HFF-Myc (cell line): ENCODE data around the gene METTL3.

Experiments used
- DNase-seq: peaks from one replicate; pipeline ENCODE4 v3.0.0-alpha.2; 2011; ENCODE audit warnings: low read depth; ENCODE audit errors: extremely low read depth
- H3K4me3 ChIP-seq: replicated peaks from 2 replicates; pipeline ENCODE4 v1.5.1; 2011; ENCODE audit warnings: low read depth, mild to moderate bottlenecking, control low read depth, low read length
- TF ChIP-seq, protein P1 (sequence below): IDR thresholded peaks from 2 replicates; pipeline ENCODE4 v1.5.1; 2012; ENCODE audit warnings: mild to moderate bottlenecking, low read depth, low read length, control low read depth; ENCODE audit errors: missing control alignments

Gene METTL3

DNA sequence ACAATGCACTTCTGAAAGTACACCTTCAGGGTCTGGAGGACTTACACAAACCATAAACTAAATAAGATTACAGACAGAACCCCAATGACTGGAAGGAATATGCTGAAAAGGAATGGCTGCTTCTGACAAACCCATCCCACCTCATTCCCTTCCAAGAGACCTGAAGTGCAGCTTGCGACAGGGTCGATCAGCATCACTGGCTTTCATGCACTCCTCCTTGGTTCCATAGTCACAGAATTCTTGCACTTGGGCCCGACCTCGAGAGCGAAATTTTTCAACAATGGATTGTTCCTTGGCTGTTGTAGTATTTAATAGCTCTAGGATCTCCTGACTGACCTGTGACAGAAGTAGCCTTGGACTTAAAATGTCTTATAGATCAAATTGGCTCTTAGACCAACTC is 9.6 kb downstream of the METTL3 start:
- DNase-seq = no peak
- TF ChIP-seq, protein P1, sequence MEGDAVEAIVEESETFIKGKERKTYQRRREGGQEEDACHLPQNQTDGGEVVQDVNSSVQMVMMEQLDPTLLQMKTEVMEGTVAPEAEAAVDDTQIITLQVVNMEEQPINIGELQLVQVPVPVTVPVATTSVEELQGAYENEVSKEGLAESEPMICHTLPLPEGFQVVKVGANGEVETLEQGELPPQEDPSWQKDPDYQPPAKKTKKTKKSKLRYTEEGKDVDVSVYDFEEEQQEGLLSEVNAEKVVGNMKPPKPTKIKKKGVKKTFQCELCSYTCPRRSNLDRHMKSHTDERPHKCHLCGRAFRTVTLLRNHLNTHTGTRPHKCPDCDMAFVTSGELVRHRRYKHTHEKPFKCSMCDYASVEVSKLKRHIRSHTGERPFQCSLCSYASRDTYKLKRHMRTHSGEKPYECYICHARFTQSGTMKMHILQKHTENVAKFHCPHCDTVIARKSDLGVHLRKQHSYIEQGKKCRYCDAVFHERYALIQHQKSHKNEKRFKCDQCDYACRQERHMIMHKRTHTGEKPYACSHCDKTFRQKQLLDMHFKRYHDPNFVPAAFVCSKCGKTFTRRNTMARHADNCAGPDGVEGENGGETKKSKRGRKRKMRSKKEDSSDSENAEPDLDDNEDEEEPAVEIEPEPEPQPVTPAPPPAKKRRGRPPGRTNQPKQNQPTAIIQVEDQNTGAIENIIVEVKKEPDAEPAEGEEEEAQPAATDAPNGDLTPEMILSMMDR = no peak
- no peak overlapping the region for H3K4me3 ChIP-seq

DNA sequence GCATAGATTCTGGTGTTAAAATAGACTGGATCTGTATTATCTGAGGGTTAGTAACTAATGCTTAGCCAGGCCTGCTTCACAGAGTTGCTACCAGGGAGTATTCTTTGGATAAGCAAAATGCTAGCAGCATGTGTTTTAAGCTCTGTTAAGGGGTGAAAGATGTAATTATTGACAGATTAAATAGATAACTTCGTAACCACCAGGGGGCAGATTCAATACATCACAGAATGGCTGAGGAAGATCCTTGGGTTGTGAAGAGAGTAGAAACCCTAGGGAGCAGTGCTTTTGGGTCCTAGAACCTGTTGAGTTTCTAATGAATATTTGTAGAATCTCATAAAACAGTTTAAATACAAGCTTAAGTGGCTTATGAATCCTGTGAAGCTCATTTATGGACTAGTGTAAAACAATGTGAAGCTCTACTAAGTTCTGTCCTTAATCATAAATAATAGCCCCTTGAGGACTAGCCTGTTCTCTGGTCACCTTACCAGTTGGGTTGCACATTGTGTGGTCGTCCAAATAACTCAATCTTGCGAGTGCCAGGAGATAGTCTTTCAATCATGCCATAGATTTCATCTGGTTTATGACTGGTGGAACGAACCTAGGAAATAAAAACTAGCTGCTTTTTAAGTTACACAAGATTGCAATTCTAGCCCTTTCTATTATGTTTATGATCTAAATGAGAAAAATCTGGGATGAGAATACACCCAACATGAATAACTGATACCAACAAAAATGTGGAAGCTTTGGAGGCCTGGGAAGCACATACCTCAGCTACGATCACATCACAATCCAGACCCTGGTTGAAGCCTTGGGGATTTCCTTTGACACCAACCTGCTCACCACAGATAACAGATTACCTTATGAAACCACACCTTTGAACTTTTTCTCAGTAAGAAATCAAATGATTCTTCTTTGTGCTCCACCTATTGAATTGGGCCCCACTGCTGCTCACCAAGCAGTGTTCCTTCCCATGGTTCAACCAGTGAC is 12.3 kb downstream of the METTL3 start:
- TF ChIP-seq, protein P1 = peak; percentile 45
- H3K4me3 ChIP-seq = no peak overlapping the region
- peak; percentile 32 for DNase-seq

DNA sequence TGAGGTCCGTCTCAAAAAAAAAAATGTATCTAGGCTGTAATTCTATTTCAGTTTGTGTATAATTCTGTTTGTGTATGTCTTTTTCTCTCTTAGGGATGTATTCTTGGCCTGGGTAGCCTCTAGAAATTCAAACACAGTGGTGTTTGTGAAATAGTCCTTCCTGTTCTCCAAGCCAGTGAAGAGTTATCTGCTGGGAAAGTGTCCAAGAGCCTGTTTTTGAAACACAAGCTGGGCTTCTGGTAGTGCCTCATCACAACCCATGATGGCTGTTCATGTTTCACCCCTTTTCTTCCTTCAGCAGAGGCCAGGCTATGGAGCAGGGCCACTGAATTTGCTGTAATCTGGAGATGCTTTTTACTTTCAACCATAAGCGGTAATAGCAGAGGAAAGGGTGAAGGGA is 14.7 kb downstream of the METTL3 start:
- TF ChIP-seq, protein P1 = no peak
- DNase-seq = no peak
- H3K4me3 ChIP-seq = no peak overlapping the region

DNA sequence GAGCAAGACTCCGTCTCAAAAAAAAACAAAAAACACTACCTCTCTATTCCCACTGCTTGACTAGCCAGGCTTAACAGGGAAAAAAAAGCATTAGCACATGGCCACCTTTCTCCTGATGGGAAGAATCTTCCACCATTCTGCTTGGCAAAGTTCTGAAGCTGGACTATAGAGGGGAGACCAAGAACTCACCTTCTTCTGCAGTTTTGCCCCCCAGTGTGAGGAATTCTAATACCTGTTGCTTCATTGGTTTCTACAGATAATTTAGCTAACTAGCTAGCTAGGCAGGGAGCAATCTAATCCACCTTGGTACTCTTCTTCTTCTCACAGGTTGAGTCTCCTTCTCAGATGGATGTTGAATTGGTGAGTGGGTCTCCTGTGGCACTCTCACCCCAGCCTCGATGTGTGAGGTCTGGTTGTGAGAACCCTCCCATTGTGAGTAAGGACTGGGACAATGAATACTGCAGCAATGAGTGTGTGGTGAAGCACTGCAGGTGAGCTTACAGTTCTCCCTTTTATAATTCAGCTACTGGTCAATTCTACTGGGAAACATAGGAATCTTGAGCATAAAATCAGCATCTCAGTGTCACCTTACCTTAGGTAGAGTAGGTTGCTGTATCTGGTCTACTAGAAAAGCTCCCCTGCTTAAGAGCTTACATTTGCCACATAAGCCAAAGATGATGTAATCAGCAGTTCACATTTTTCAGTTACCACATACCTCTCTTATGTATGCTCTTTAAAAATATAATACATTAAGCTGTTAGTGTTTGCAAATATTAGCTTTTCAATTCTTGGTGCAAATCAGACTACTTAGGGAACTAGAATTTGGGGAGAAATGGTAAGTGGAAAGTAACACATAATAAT is 16.0 kb downstream of the METTL3 start:
- no peak overlapping the region for H3K4me3 ChIP-seq
- DNase-seq = no peak
- TF ChIP-seq, protein P1 = no peak

DNA sequence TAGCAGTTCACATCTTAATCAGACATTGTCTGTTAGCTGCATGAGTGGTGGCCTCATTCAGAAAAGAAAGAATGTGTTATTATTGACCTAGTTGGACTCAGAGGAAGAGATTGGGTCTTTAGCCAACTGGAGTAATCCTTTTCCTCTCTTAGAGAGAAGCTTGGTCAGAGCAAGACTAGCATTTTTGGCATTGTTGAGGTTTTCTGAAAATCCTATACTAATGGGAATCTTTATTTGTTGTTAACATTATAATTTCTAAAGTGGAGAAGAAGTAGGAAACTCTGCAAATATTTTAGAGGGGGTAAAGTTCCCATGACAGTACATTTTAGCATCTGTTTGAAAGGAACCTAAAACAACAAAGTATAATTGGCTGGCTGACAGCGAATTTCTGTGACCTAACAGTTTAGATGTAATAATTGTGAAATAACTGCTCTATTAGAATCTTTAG is 24.5 kb downstream of the METTL3 start:
- TF ChIP-seq, protein P1 = no peak
- no peak overlapping the region for H3K4me3 ChIP-seq
- peak; percentile 6 for DNase-seq

DNA sequence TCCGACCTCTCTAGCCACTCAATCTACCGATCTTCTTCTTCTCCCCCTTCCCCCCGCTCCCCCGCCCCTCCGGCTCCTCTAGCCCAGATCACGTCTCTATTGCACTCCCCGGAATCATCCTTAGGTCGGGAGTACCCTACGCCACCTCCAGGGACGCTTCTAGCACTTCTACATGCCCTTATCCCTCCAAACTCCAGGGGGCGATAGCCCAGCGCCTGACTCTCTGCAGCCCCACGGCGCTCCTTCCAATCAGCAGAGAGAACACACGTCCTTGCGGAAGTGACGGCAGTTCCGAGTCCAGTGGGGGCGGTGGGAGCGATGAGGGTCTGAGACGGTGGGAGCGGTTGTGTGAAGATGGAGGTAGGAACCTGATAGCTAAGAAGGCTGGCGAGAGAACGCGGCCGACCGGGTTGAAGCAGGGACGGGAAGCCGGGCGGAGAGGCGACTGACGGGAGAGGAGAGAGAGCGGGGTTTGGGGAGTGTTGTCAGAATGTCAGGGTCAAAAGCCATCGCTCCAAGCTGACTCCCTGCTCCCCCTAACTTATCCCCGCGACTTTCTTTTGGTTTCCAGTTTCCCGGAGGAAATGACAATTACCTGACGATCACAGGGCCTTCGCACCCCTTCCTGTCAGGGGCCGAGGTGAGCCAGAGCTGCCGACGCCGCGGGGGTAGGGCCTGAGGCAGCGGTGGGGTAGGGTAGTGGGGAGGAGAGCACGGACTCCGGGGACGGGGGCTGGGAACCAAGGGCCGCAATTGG is 34.0 kb downstream of the METTL3 start, which contains the start of the genes RAB2B and TOX4:
TSS of gene RAB2B (minus strand) at position 35 of the 757 bp plus-strand sequence. CDS start 87 bp downstream, outside the sequence.
TSS of gene TOX4 (plus strand) at position 271 of the 757 bp plus-strand sequence. CDS start at position 355, 84 bp downstream.
- peak within 1 kb of the TSS; percentile 100 for H3K4me3 ChIP-seq
- peak; percentile 96 for DNase-seq
- TF ChIP-seq, protein P1 = peak; percentile 95
